IMR-90 (cell line): ENCODE measurements around the gene DCHS2. TPM values are rescaled to one million over a fixed set of nuclear protein-coding genes. Genes with fewer than 3 reads are reported as not detected.

ENCODE experiments used
- ATAC-seq: fragments of 200-7000 bp; cut with Tn5 transposase; 2 replicates; pipeline ENCODE4 v1.9.1; 2020; ENCODE audit warnings: low read depth, mild to moderate bottlenecking, moderate library complexity
- BruUV-seq: library from RNA; stranded (reverse); fragments of 400-500 nt; replicated peaks from 2 replicates; lab custom pipeline; 2021; lab: Mats Ljungman, UMichigan
- CTCF ChIA-PET: fragments of 300-600 bp; formaldehyde crosslinking; extraction: SDS; loops from one replicate; lab custom pipeline; 2021; ENCODE audit warnings: antibody characterized with exemption; lab: Yijun Ruan, JAX
- POLR2A ChIA-PET: fragments of 300-600 bp; sonication (Branson Sonifier 250); formaldehyde crosslinking; loops from one replicate; lab custom pipeline; 2022; ENCODE audit warnings: antibody characterized with exemption; ENCODE audit not compliant: unreplicated experiment; lab: Charles Lee
- DNase-seq: peaks from one replicate; pipeline ENCODE4 v3.0.0; 2013
- H2AFZ ChIP-seq: replicated peaks from 2 replicates; pipeline ENCODE3; 2013; ENCODE audit warnings: low read length, mild to moderate bottlenecking; ENCODE audit not compliant: poor library complexity
- H2AK5ac ChIP-seq: 2 replicates; pipeline ENCODE4 v1.6.1; 2013; ENCODE audit warnings: low read depth, low read length, inconsistent platforms
- H2AK9ac ChIP-seq: replicated peaks from 2 replicates; pipeline ENCODE3; 2013; ENCODE audit warnings: mild to moderate bottlenecking, low read depth, low read length, moderate library complexity; ENCODE audit not compliant: poor library complexity
- H2BK120ac ChIP-seq: 2 replicates; pipeline ENCODE4 v1.6.1; 2013; ENCODE audit warnings: low read depth, low read length, inconsistent platforms
- H2BK15ac ChIP-seq: 3 replicates; pipeline ENCODE4 v1.6.1; 2013; ENCODE audit warnings: low read depth, low read length, inconsistent platforms
- H2BK20ac ChIP-seq: 2 replicates; pipeline ENCODE4 v1.6.1; 2013; ENCODE audit warnings: low read depth, mild to moderate bottlenecking, inconsistent platforms, low read length, moderate library complexity
- H2BK5ac ChIP-seq: 2 replicates; pipeline ENCODE4 v1.6.1; 2013; ENCODE audit warnings: mild to moderate bottlenecking, low read depth, low read length, inconsistent platforms; ENCODE audit not compliant: poor library complexity, severe bottlenecking
- H3K14ac ChIP-seq: replicated peaks from 2 replicates; pipeline ENCODE4 v1.6.1; 2013; ENCODE audit warnings: low read depth, low read length, inconsistent platforms
- H3K18ac ChIP-seq: 2 replicates; pipeline ENCODE4 v1.6.1; 2013; ENCODE audit warnings: low read depth, low read length, control low read depth
- H3K23ac ChIP-seq: 2 replicates; pipeline ENCODE4 v1.6.1; 2013; ENCODE audit warnings: low read depth, low read length, inconsistent platforms
- H3K27ac ChIP-seq: 2 replicates; pipeline ENCODE4 v1.5.1; 2013; ENCODE audit warnings: mild to moderate bottlenecking, control low read depth, low read length; ENCODE audit not compliant: insufficient read depth
- H3K27me3 ChIP-seq: 2 replicates; pipeline ENCODE4 v1.6.1; 2013; ENCODE audit warnings: low read length; ENCODE audit not compliant: control insufficient read depth, insufficient read depth
- H3K36me3 ChIP-seq: 2 replicates; pipeline ENCODE4 v1.6.1; 2013; ENCODE audit warnings: low read length, mixed read lengths; ENCODE audit not compliant: control insufficient read depth, insufficient read depth
- H3K4ac ChIP-seq: 2 replicates; pipeline ENCODE4 v1.6.1; 2013; ENCODE audit warnings: low read depth, low read length, inconsistent platforms
- H3K4me1 ChIP-seq: 2 replicates; pipeline ENCODE4 v1.6.1; 2013; ENCODE audit warnings: low read length, mixed read lengths; ENCODE audit not compliant: control insufficient read depth, insufficient read depth
- H3K4me2 ChIP-seq: 2 replicates; pipeline ENCODE4 v1.6.1; 2013; ENCODE audit warnings: low read depth, mild to moderate bottlenecking, control low read depth, low read length, moderate library complexity
- H3K4me3 ChIP-seq: 2 replicates; pipeline ENCODE4 v1.5.1; 2013; ENCODE audit warnings: low read depth, mild to moderate bottlenecking, control low read depth, low read length, moderate library complexity; ENCODE audit not compliant: insufficient read depth
- H3K56ac ChIP-seq: 2 replicates; pipeline ENCODE4 v1.6.1; 2013; ENCODE audit warnings: low read length, inconsistent platforms; ENCODE audit not compliant: insufficient read depth; ENCODE audit errors: extremely low read depth
- H3K79me1 ChIP-seq, 2 experiments: 2 replicates each; pipeline ENCODE4 v1.6.1; 2013; ENCODE audit warnings: low read length in 2 of 2, inconsistent platforms in 1 of 2, low read depth in 1 of 2
- H3K9ac ChIP-seq: 2 replicates; pipeline ENCODE4 v1.6.1; 2013; ENCODE audit warnings: low read depth, low read length, control low read depth
- H3K9me1 ChIP-seq: 2 replicates; pipeline ENCODE4 v1.6.1; 2013; ENCODE audit warnings: low read length, inconsistent platforms; ENCODE audit not compliant: insufficient read depth
- H3K9me3 ChIP-seq: 2 replicates; pipeline ENCODE4 v1.6.1; 2013; ENCODE audit warnings: low read length; ENCODE audit not compliant: control insufficient read depth, insufficient read depth
- H4K20me1 ChIP-seq: 2 replicates; pipeline ENCODE4 v1.6.1; 2013; ENCODE audit warnings: low read length, inconsistent platforms; ENCODE audit not compliant: insufficient read depth
- H4K5ac ChIP-seq: 2 replicates; pipeline ENCODE4 v1.6.1; 2013; ENCODE audit warnings: mild to moderate bottlenecking, low read depth, low read length, control low read depth
- H4K8ac ChIP-seq, 2 experiments: 2 replicates each; pipeline ENCODE4 v1.6.1; 2013; ENCODE audit warnings: low read depth in 2 of 2, low read length in 2 of 2, control low read depth in 1 of 2, inconsistent platforms in 1 of 2
- H4K91ac ChIP-seq: 2 replicates; pipeline ENCODE4 v1.6.1; 2013; ENCODE audit warnings: low read depth, low read length, inconsistent platforms; ENCODE audit not compliant: insufficient read depth
- BHLHE40 ChIP-seq: fragments of 150-350 bp; IDR thresholded peaks from 2 replicates; pipeline ENCODE4 v1.6.1; 2016; ENCODE audit warnings: mild to moderate bottlenecking, low read depth, low read length
- CEBPB ChIP-seq: IDR thresholded peaks from 2 replicates; pipeline ENCODE4 v1.6.1; 2012; ENCODE audit warnings: low read depth, low read length, improper control_type of control experiment
- CHD1 ChIP-seq: IDR thresholded peaks from 2 replicates; pipeline ENCODE4 v1.6.1; 2012; ENCODE audit warnings: low read depth, low read length, improper control_type of control experiment
- CTCF ChIP-seq: conservative IDR thresholded peaks from 2 replicates; pipeline ENCODE4 v1.5.1; 2012; ENCODE audit warnings: mild to moderate bottlenecking, low read depth, low read length, improper control_type of control experiment
- ELK1 ChIP-seq: fragments of 150-350 bp; IDR thresholded peaks from 2 replicates; pipeline ENCODE4 v1.6.1; 2016; ENCODE audit warnings: low read depth, mild to moderate bottlenecking, low read length, moderate library complexity, borderline replicate concordance
- FOS ChIP-seq: fragments of 150-350 bp; IDR thresholded peaks from 2 replicates; pipeline ENCODE4 v1.6.1; 2016; ENCODE audit warnings: low read depth, low read length
- MAFK ChIP-seq: IDR thresholded peaks from 2 replicates; pipeline ENCODE4 v1.6.1; 2012; ENCODE audit warnings: low read depth, low read length, improper control_type of control experiment
- MAZ ChIP-seq: IDR thresholded peaks from 2 replicates; pipeline ENCODE4 v1.6.1; 2012; ENCODE audit warnings: low read depth, mild to moderate bottlenecking, low read length, improper control_type of control experiment, moderate library complexity, borderline replicate concordance
- MXI1 ChIP-seq: IDR thresholded peaks from 2 replicates; pipeline ENCODE4 v1.6.1; 2012; ENCODE audit warnings: low read depth, mild to moderate bottlenecking, low read length, moderate library complexity, borderline replicate concordance
- NFE2L2 ChIP-seq: fragments of 150-350 bp; IDR thresholded peaks from 2 replicates; pipeline ENCODE4 v1.6.1; 2016; ENCODE audit warnings: low read depth, mild to moderate bottlenecking, low read length
- POLR2A ChIP-seq: IDR thresholded peaks from 2 replicates; pipeline ENCODE4 v1.6.1; 2012; ENCODE audit warnings: mild to moderate bottlenecking, low read depth, low read length
- RAD21 ChIP-seq: IDR thresholded peaks from 2 replicates; pipeline ENCODE4 v1.6.1; 2012; ENCODE audit warnings: low read length, improper control_type of control experiment
- RCOR1 ChIP-seq: IDR thresholded peaks from 2 replicates; pipeline ENCODE4 v1.6.1; 2012; ENCODE audit warnings: mild to moderate bottlenecking, low read length, improper control_type of control experiment; ENCODE audit not compliant: insufficient replicate concordance
- RFX5 ChIP-seq: IDR thresholded peaks from 2 replicates; pipeline ENCODE4 v1.8.0; 2012; ENCODE audit warnings: low read depth, mild to moderate bottlenecking, low read length, moderate library complexity
- SMC3 ChIP-seq: fragments of 150-350 bp; IDR thresholded peaks from 2 replicates; pipeline ENCODE4 v1.6.1; 2016; ENCODE audit warnings: low read depth, mild to moderate bottlenecking, antibody characterized with exemption, low read length, moderate library complexity
- USF2 ChIP-seq: fragments of 150-350 bp; IDR thresholded peaks from 2 replicates; pipeline ENCODE4 v1.6.1; 2017; ENCODE audit warnings: mild to moderate bottlenecking, antibody characterized with exemption, low read length, low read depth
- dilution Hi-C: fragments of 300-500 bp; cut with HindIII; formaldehyde crosslinking; loops from one replicate; pipeline ENCODE4 v1.14.3; 2018; ENCODE audit warnings: low sequenced_read_pairs; ENCODE audit not compliant: unreplicated experiment
- in situ Hi-C: fragments of 300-500 bp; cut with MboI; formaldehyde crosslinking; loops from 3 replicates; pipeline ENCODE4 v1.14.3; 2019; ENCODE audit warnings: low sequenced_read_pairs, inconsistent platforms, mixed read lengths
- intact Hi-C: fragments of 100-400 bp; cut with micrococcal nuclease; formaldehyde crosslinking; loops from 2 replicates; pipeline ENCODE4 v1.10.0; 2022
- polyA plus RNA-seq, 3 experiments: library from polyadenylated mRNA; depleted of rRNA; stranded (reverse); fragments of >200 nt; gene quantifications; 2 replicates each; pipeline ENCODE4 v1.2.3, GENCODE V29; 2012; ENCODE audit warnings: low replicate concordance in 1 of 3
- total RNA-seq: library from RNA; depleted of rRNA; stranded (reverse); fragments of >200 nt; gene quantifications from 2 replicates; pipeline ENCODE4 v1.2.3, GENCODE V29; 2012

The DCHS2 gene
- total and polyA plus RNA-seq, 2 of the 4 experiments (the other 2 are of a cell fraction), result not detected

GRCh38 chr4:154310578-154310977, 181.0 kb downstream of the DCHS2 start:
- no peak for TF ChIP-seq RFX5
- no peak for TF ChIP-seq FOS
- no peak for TF ChIP-seq NFE2L2
- no peak for TF ChIP-seq BHLHE40
- TF ChIP-seq CEBPB, result no peak
- TF ChIP-seq MXI1, result no peak
- no peak for TF ChIP-seq USF2
- TF ChIP-seq CTCF, result no peak
- no peak for TF ChIP-seq POLR2A
- TF ChIP-seq RAD21, result no peak
- TF ChIP-seq SMC3, result no peak
- no peak for TF ChIP-seq MAFK
- no peak for TF ChIP-seq MAZ
- no peak for TF ChIP-seq RCOR1
- no peak for TF ChIP-seq CHD1
- TF ChIP-seq ELK1, result no peak
- no peak overlapping the region for H4K8ac ChIP-seq
- no peak overlapping the region for H2BK120ac ChIP-seq
- no peak overlapping the region for H2BK15ac ChIP-seq
- dilution Hi-C loops, result no loop called here
- H3K9ac ChIP-seq, result no peak overlapping the region
- no peak overlapping the region for H3K14ac ChIP-seq
- no peak overlapping the region for H3K18ac ChIP-seq
- H2AK9ac ChIP-seq, result no peak overlapping the region
- no peak overlapping the region for H2AFZ ChIP-seq
- H3K36me3 ChIP-seq, result no peaks in the 10 kb centered on the region
- no peaks in the 10 kb centered on the region for H3K9me3 ChIP-seq
- no peak overlapping the region for H2BK20ac ChIP-seq
- H3K4me3 ChIP-seq, result no peak overlapping the region
- ChIA-PET POLR2A (no interaction called here), CTCF (no interaction called here)
- no peak overlapping the region for H4K91ac ChIP-seq
- H3K23ac ChIP-seq, result no peak overlapping the region
- no peak overlapping the region for H3K27ac ChIP-seq
- in situ Hi-C loops, result no loop called here
- no peaks in the 10 kb centered on the region for H4K20me1 ChIP-seq
- BruUV-seq, result no TSS peak
- no peak for DNase-seq
- no peak overlapping the region for H3K4me2 ChIP-seq
- no peaks in the 10 kb centered on the region for H3K79me1 ChIP-seq
- no peaks in the 10 kb centered on the region for H3K27me3 ChIP-seq
- no peak overlapping the region for H3K56ac ChIP-seq
- H2BK5ac ChIP-seq, result no peak overlapping the region
- no peak overlapping the region for H2AK5ac ChIP-seq
- no peaks in the 10 kb centered on the region for H3K4me1 ChIP-seq
- no peak overlapping the region for H3K4ac ChIP-seq
- H3K9me1 ChIP-seq, result no peaks in the 10 kb centered on the region
- intact Hi-C loops, result no loop called here
- no peak overlapping the region for H4K5ac ChIP-seq
- no peak for ATAC-seq
